GM23338 (cell line): ENCODE results near the gene NFATC3. TPM values are rescaled to one million over a fixed set of nuclear protein-coding genes. Genes with fewer than 3 reads are reported as not detected.

Experiments
- ATAC-seq: fragments of 200-7000 bp; cut with Tn5 transposase; 3 replicates; pipeline ENCODE4 v1.9.1; 2020
- DNase-seq: peaks from one replicate; pipeline ENCODE4 v3.0.0-alpha.2; 2015; ENCODE audit warnings: low spot score
- H2AFZ ChIP-seq: fragments of 200-600 bp; sonication (generic); 2 replicates; pipeline ENCODE4 v1.8.0; 2016; ENCODE audit warnings: antibody characterized with exemption, mild to moderate bottlenecking, moderate library complexity
- H3F3A ChIP-seq: fragments of 200-600 bp; sonication (generic); replicated peaks from 2 replicates; pipeline ENCODE4 v1.8.0; 2017; ENCODE audit warnings: antibody characterized with exemption, mixed run types, low read depth
- H3K27ac ChIP-seq: fragments of 200-600 bp; sonication (generic); 2 replicates; pipeline ENCODE4 v1.6.1; 2016; ENCODE audit warnings: low read depth
- H3K27me3 ChIP-seq: fragments of 200-600 bp; sonication (generic); 2 replicates; pipeline ENCODE4 v1.8.0; 2016; ENCODE audit warnings: mild to moderate bottlenecking, mixed run types, moderate library complexity; ENCODE audit not compliant: insufficient read depth
- H3K36me3 ChIP-seq: fragments of 200-600 bp; sonication (generic); 2 replicates; pipeline ENCODE4 v1.8.0; 2016; ENCODE audit warnings: mild to moderate bottlenecking; ENCODE audit not compliant: insufficient read depth
- H3K4me1 ChIP-seq: fragments of 200-600 bp; sonication (generic); 2 replicates; pipeline ENCODE4 v1.8.0; 2016; ENCODE audit warnings: mild to moderate bottlenecking, moderate library complexity; ENCODE audit not compliant: insufficient read depth
- H3K4me2 ChIP-seq: fragments of 200-600 bp; sonication (generic); 2 replicates; pipeline ENCODE4 v1.7.1; 2017; ENCODE audit warnings: mixed run types
- H3K4me3 ChIP-seq: fragments of 200-600 bp; sonication (generic); 2 replicates; pipeline ENCODE4 v1.6.1; 2016; ENCODE audit warnings: mixed run types
- H3K79me2 ChIP-seq: fragments of 200-600 bp; sonication (generic); replicated peaks from 2 replicates; pipeline ENCODE4 v1.8.0; 2017; ENCODE audit warnings: mild to moderate bottlenecking; ENCODE audit not compliant: insufficient read depth
- H3K9me2 ChIP-seq: fragments of 200-600 bp; sonication (generic); 2 replicates; pipeline ENCODE4 v1.8.0; 2017; ENCODE audit not compliant: insufficient read depth
- H4K20me1 ChIP-seq: fragments of 200-600 bp; sonication (generic); replicated peaks from 2 replicates; pipeline ENCODE4 v1.8.0; 2017; ENCODE audit warnings: mild to moderate bottlenecking; ENCODE audit not compliant: insufficient read depth
- H3K27ac Mint-ChIP-seq: 2 replicates; pipeline ENCODE4 v1.8.0; 2020; ENCODE audit warnings: inconsistent platforms, mild to moderate bottlenecking, moderate library complexity, mixed read lengths
- H3K27me3 Mint-ChIP-seq: 3 replicates; pipeline ENCODE4 v1.8.0; 2022; ENCODE audit warnings: low read depth, mild to moderate bottlenecking, moderate library complexity, mixed read lengths, inconsistent platforms; ENCODE audit not compliant: insufficient read depth, poor library complexity
- H3K36me3 Mint-ChIP-seq: 3 replicates; pipeline ENCODE4 v1.8.0; 2021; ENCODE audit warnings: low read depth, mild to moderate bottlenecking, inconsistent platforms, moderate library complexity, mixed read lengths
- H3K4me1 Mint-ChIP-seq: 3 replicates; pipeline ENCODE4 v1.8.0; 2020; ENCODE audit warnings: mild to moderate bottlenecking, inconsistent platforms, mixed read lengths
- H3K4me3 Mint-ChIP-seq: 3 replicates; pipeline ENCODE4 v1.8.0; 2021; ENCODE audit warnings: moderate library complexity, mild to moderate bottlenecking, inconsistent platforms, mixed read lengths
- H3K9me3 Mint-ChIP-seq: 3 replicates; pipeline ENCODE4 v1.8.0; 2020; ENCODE audit warnings: moderate library complexity, mild to moderate bottlenecking, inconsistent platforms, mixed read lengths
- CREB1 ChIP-seq: fragments of 250-450 bp; sonication (Bioruptor Pico); IDR thresholded peaks from 2 replicates; pipeline ENCODE4 v1.5.0; 2020; ENCODE audit warnings: low read depth, mild to moderate bottlenecking, moderate library complexity
- CTCF ChIP-seq, 2 experiments: fragments of 200-600 bp in 1 of 2; sonication (generic) in 1 of 2; conservative IDR thresholded peaks; 2 replicates each; pipeline versions ENCODE4 v1.5.1 to v1.6.1; 2016 to 2017; ENCODE audit warnings: antibody characterized with exemption in 2 of 2, low read depth in 2 of 2, mild to moderate bottlenecking in 2 of 2, moderate library complexity in 1 of 2
- ETS1 ChIP-seq: IDR thresholded peaks from 2 replicates; pipeline ENCODE4 v1.6.1; 2016; ENCODE audit warnings: antibody characterized with exemption
- EZH2 ChIP-seq: fragments of 200-600 bp; sonication (generic); IDR thresholded peaks from one replicate; pipeline ENCODE4 v1.8.0; 2017; ENCODE audit warnings: antibody characterized with exemption, mild to moderate bottlenecking, low read depth; ENCODE audit not compliant: unreplicated experiment
- EZH2phosphoT487 ChIP-seq: fragments of 200-600 bp; sonication (generic); IDR thresholded peaks from one replicate; pipeline ENCODE4 v1.8.1; 2018; ENCODE audit warnings: antibody characterized with exemption; ENCODE audit not compliant: unreplicated experiment
- JUNB ChIP-seq: IDR thresholded peaks from one replicate; pipeline ENCODE4 v1.6.1; 2016; ENCODE audit warnings: antibody characterized with exemption; ENCODE audit not compliant: unreplicated experiment
- NANOG ChIP-seq: IDR thresholded peaks from 2 replicates; pipeline ENCODE4 v1.6.1; 2016; ENCODE audit warnings: antibody characterized with exemption, borderline replicate concordance
- POLR2AphosphoS5 ChIP-seq: IDR thresholded peaks from 2 replicates; pipeline ENCODE4 v1.6.1; 2016; ENCODE audit warnings: antibody characterized with exemption, low read depth
- REST ChIP-seq: IDR thresholded peaks from one replicate; pipeline ENCODE4 v1.6.1; 2018; ENCODE audit warnings: antibody characterized with exemption; ENCODE audit not compliant: unreplicated experiment
- STAT1 ChIP-seq: IDR thresholded peaks from one replicate; pipeline ENCODE4 v1.6.1; 2016; ENCODE audit warnings: antibody characterized with exemption; ENCODE audit not compliant: unreplicated experiment
- ZNF114 ChIP-seq: fragments of 250-450 bp; sonication (Bioruptor Pico); IDR thresholded peaks from 2 replicates; pipeline ENCODE4 v1.5.0; 2020; ENCODE audit warnings: mild to moderate bottlenecking, moderate library complexity
- ZNF331 ChIP-seq: fragments of 250-450 bp; sonication (Bioruptor Pico); IDR thresholded peaks from 2 replicates; pipeline ENCODE4 v1.5.0; 2020; ENCODE audit warnings: low read depth, mild to moderate bottlenecking, moderate library complexity
- ZNF462 ChIP-seq: fragments of 250-450 bp; sonication (Bioruptor Pico); IDR thresholded peaks from 2 replicates; pipeline ENCODE4 v1.5.0; 2020; ENCODE audit warnings: mild to moderate bottlenecking, moderate library complexity
- polyA plus RNA-seq: library from polyadenylated mRNA; unstranded; fragments of >200 nt; fragmentation: Nextera tagmentation; extraction: Ambion mirVana; gene quantifications from 2 replicates; pipeline ENCODE4 v1.2.1, GENCODE V29; 2016
- total RNA-seq: library from RNA; depleted of rRNA; stranded (reverse); fragments of >200 nt; shearing (Covaris generic); gene quantifications from 2 replicates; pipeline ENCODE4 v1.2.3, GENCODE V29; 2014

NFATC3 gene
- total and polyA plus RNA-seq, 2 experiments from 2014 or later, result 9.2 to 40.9 TPM

GRCh38 chr16:68235887-68236136 is 150.6 kb downstream of the NFATC3 start, which contains the start of gene ESRP2:
TSS of gene ESRP2 (minus strand) at chr16:68236127. CDS start at chr16:68236045, 82 bp downstream.
- H3K9me2 ChIP-seq, result no peaks in the 10 kb centered on the region

More at GRCh38 chr16:68235887-68236136, 150.6 kb downstream of the NFATC3 start, which contains the start of gene ESRP2:
- peaks cover 26% of the 10 kb centered on the region for H3K4me1 Mint-ChIP-seq
- peak within 1 kb of the TSS; percentile 92 for H3K4me3 Mint-ChIP-seq
- H3K27me3 ChIP-seq, result peaks cover 3% of the 10 kb centered on the region; the same call in 1 of the 2 replicates
- peaks cover 17% of the 10 kb centered on the region for H3K4me1 ChIP-seq
- peaks cover 22% of the 10 kb centered on the region for H3K27me3 Mint-ChIP-seq
- H3K36me3 ChIP-seq, result 0 out of 2 replicates have a peak, but pooled peaks cover 4% of the 10 kb centered on the region
- H3K27ac ChIP-seq, result peak within 1 kb of the TSS; percentile 99
- peak within 1 kb of the TSS; percentile 99 for H3K4me2 ChIP-seq
- peaks cover 18% of the 10 kb centered on the region for H3F3A ChIP-seq
- H3K36me3 Mint-ChIP-seq, result peaks cover 22% of the 10 kb centered on the region
- H3K4me3 ChIP-seq, result peak within 1 kb of the TSS; percentile 98
- peaks cover 23% of the 10 kb centered on the region for H3K79me2 ChIP-seq
- peaks cover 18% of the 10 kb centered on the region for H4K20me1 ChIP-seq
- H3K9me3 Mint-ChIP-seq, result peaks cover 4% of the 10 kb centered on the region
- H2AFZ ChIP-seq, result peak within 1 kb of the TSS; percentile 65
- TF ChIP-seq JUNB (no peak), CTCF (conservative IDR thresholded peaks at IDR 0.05; ENCODE audit: low read depth in 2 of 2) (no peak), ZNF114 (CRISPR knock-in tag) (no peak), ZNF331 (CRISPR knock-in tag) (no peak), REST (no peak), POLR2AphosphoS5 (no peak), EZH2 (no peak), STAT1 (no peak), ZNF462 (no peak), EZH2phosphoT487 (no peak), NANOG (no peak), ETS1 (no peak), CREB1 (CRISPR knock-in tag) (no peak)
- peak within 1 kb of the TSS; percentile 97 for H3K27ac Mint-ChIP-seq
- no peak for ATAC-seq
- DNase-seq, result no peak
